ENCODE measurements around the gene LRRC75A.

DNA sequence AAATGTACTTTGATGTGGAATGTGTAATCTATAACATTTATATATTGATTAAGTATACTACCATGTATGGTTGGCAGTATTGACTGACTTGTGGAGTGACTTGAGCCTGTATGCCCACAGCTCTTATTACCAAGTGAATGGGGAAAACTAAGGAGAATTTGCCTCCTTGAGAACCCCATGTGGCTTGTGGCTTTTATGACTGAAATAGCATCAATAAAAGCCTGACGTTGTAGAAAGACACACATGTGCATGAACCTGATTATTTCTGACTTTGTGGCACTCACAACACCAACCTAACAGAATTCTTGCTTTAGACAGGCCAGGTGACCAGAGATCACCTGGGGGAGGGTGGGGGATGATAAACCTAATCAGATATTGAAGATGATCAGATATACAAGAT is 2.1 kb upstream of the LRRC75A start:
- TF ChIP-seq CTCF (IDR thresholded peaks at IDR 0.05) (no peak), POLR2A (IDR thresholded peaks at IDR 0.05) (no peak)

Data from heart left ventricle (tissue), 13 donors.